Testis (tissue), 5 donors: ENCODE results near the gene EXPH5. TPM values are rescaled to one million over a fixed set of nuclear protein-coding genes. Genes with fewer than 3 reads are reported as not detected.
"Not testable (repeated sequence)": the region's sequence is repeated elsewhere in the genome, so short reads cannot be mapped to it uniquely, and the experiment has no call there.

Experiments
- DNase-seq: peaks from one replicate; pipeline ENCODE4 v3.0.0-alpha.2; 2019
- H3K27ac ChIP-seq, 2 donors: fragments of 200-600 bp; sonication (generic); one replicate each; pipeline ENCODE4 v1.5.1; 2019
- H3K27me3 ChIP-seq: fragments of 200-600 bp; sonication (generic); one replicate; pipeline ENCODE4 v1.5.1; 2019
- H3K36me3 ChIP-seq: fragments of 200-600 bp; sonication (generic); one replicate; pipeline ENCODE4 v1.5.1; 2017; ENCODE audit warnings: low read depth; ENCODE audit errors: missing control alignments
- H3K4me1 ChIP-seq: fragments of 200-600 bp; sonication (generic); one replicate; pipeline ENCODE4 v1.5.1; 2019
- H3K4me3 ChIP-seq, 2 donors: fragments of 200-600 bp; sonication (generic); one replicate each; pipeline ENCODE4 v1.5.1; 2017 to 2019
- H3K9me3 ChIP-seq: fragments of 200-600 bp; sonication (generic); one replicate; pipeline ENCODE4 v1.5.1; 2017
- CTCF ChIP-seq, 3 experiments: fragments of 450-650 bp in 2 of 3; fragments of 200-600 bp in 1 of 3; sonication (generic) in 1 of 3; IDR thresholded peaks; one replicate each; pipeline ENCODE4 v1.5.1; 2016 to 2019; ENCODE audit warnings: antibody characterized with exemption in 3 of 3, mild to moderate bottlenecking in 2 of 3, moderate library complexity in 1 of 3
- POLR2A ChIP-seq: fragments of 450-650 bp; IDR thresholded peaks from one replicate; pipeline ENCODE4 v1.6.1; 2017; ENCODE audit warnings: antibody characterized with exemption, mild to moderate bottlenecking, moderate library complexity
- WGBS, 2 donors: methylation state at CpG; one replicate each; pipeline ENCODE4 v1.1.5; 2018; 5-methylcytosine and 5-hydroxymethylcytosine counted together
- intact Hi-C: fragments of 100-400 bp; cut with DNase I; formaldehyde crosslinking; loops from one replicate; pipeline ENCODE4 v1.15.1; 2023; ENCODE audit warnings: low total_unique reads
- long read RNA-seq, 2 donors: transcript quantifications; one replicate each; lab custom pipeline, GENCODE V29; 2026
- polyA plus RNA-seq: library from polyadenylated mRNA; stranded (reverse); fragments of 350-450 nt; fragmentation: Illumina TruSeq; extraction: RNeasy Lipid Tissue Mini Kit (QIAGEN cat#74804); gene quantifications from one replicate; pipeline ENCODE4 v1.2.3, GENCODE V29; 2014; ENCODE audit warnings: low read depth, low replicate concordance; ENCODE audit not compliant: insufficient read depth
- total RNA-seq, 2 donors: library from RNA; depleted of rRNA; stranded (reverse); fragments of >200 nt; gene quantifications; one replicate each; pipeline ENCODE4 v1.2.3, GENCODE V29; 2016

EXPH5 gene
- total RNA-seq (under 1 TPM; 0.62 to 0.71 TPM), polyA plus RNA-seq (1.3 TPM)
- long read RNA-seq, donor 1, full-length matches to known transcripts, result 1 of 1 reads
- long read RNA-seq, donor 1, partial matches to known transcripts, result 0 of 1 reads
- long read RNA-seq, donor 1, other reads (novel, unspliced or antisense), result 0 of 1 reads
- long read RNA-seq, donor 2, result 0 reads

GRCh38 chr11:108593214-108593922 lies at the start of gene EXPH5:
Gene EXPH5 (minus strand): TSS chr11:108593768. CDS start chr11:108593536, 232 bp downstream.
- TF ChIP-seq CTCF (IDR thresholded peaks at IDR 0.05), result no peak
- no peak for TF ChIP-seq POLR2A
- Histone ChIP-seq H3K36me3 (no peaks in the 10 kb centered on the region), H3K4me3 (peak within 1 kb of the TSS; percentile 46 to 59), H3K9me3 (no peaks in the 10 kb centered on the region), H3K4me1 (no peaks in the 10 kb centered on the region), H3K27ac (no peak within 1 kb of the TSS), H3K27me3 (no peaks in the 10 kb centered on the region)
- intact Hi-C loops, result no loop called here
- peak; percentile 78 for DNase-seq
- WGBS, 2 donors, result 0 to 1% methylated on average over 36 to 37 of the region's 37 CpGs

GRCh38 chr11:108641752-108642151 lies 48.2 kb upstream of the EXPH5 start:
- H3K9me3 ChIP-seq, H3K27me3 ChIP-seq, H3K4me1 ChIP-seq, H3K36me3 ChIP-seq, H3K27ac ChIP-seq, DNase-seq, H3K4me3 ChIP-seq, intact Hi-C loops: not testable (repeated sequence)
- 86 to 90% methylated on average over 1 of the region's 1 CpG for WGBS, 2 donors

GRCh38 chr11:108639146-108639545 lies 45.6 kb upstream of the EXPH5 start:
- Histone ChIP-seq H3K27me3 (no peaks in the 10 kb centered on the region), H3K27ac (no peak overlapping the region), H3K4me3 (no peak overlapping the region), H3K9me3 (no peaks in the 10 kb centered on the region), H3K4me1 (no peaks in the 10 kb centered on the region), H3K36me3 (no peaks in the 10 kb centered on the region)
- no peak for DNase-seq
- TF ChIP-seq POLR2A (no peak), CTCF (IDR thresholded peaks at IDR 0.05) (no peak)
- intact Hi-C loops, result no loop called here
- 91 to 93% methylated on average over 1 of the region's 1 CpG for WGBS, 2 donors

- Histone ChIP-seq H3K27ac (no peak overlapping the region), H3K27me3 (no peaks in the 10 kb centered on the region), H3K4me3 (no peak overlapping the region), H3K9me3 (no peaks in the 10 kb centered on the region), H3K36me3 (no peaks in the 10 kb centered on the region), H3K4me1 (no peaks in the 10 kb centered on the region)
- 37% methylated on average over 2 of the region's 2 CpGs for WGBS, 2 donors
- no peak for DNase-seq
- intact Hi-C loops, result no loop called here
- TF ChIP-seq CTCF (IDR thresholded peaks at IDR 0.05), result no peak
- no peak for TF ChIP-seq POLR2A
These were observed 42.7 kb upstream of the EXPH5 start for GRCh38 chr11:108636222-108636621.

- Histone ChIP-seq H3K9me3 (no peaks in the 10 kb centered on the region), H3K27ac (no peak overlapping the region), H3K27me3 (no peaks in the 10 kb centered on the region), H3K36me3 (no peaks in the 10 kb centered on the region), H3K4me3 (no peak overlapping the region), H3K4me1 (no peaks in the 10 kb centered on the region)
- intact Hi-C loops, result no loop called here
- no peak for TF ChIP-seq CTCF (IDR thresholded peaks at IDR 0.05)
- no peak for TF ChIP-seq POLR2A
- DNase-seq, result no peak
These were observed 41.5 kb upstream of the EXPH5 start for GRCh38 chr11:108635106-108635505.
